ENCODE measurements around the gene CCSER2.
A peak's percentile ranks its signal among the peaks of the same experiment; 100 is the strongest.

The CCSER2 gene

GRCh38 chr10:84291384-84291783 lies 37.0 kb upstream of the CCSER2 start:
- TF ChIP-seq CTCF (IDR thresholded peaks at IDR 0.05): no peak
- intact Hi-C loops (cut with DNase I; ENCODE audit: low total_unique reads): no loop called here
- Histone ChIP-seq H3K9me3 (no peaks in the 10 kb centered on the region), H3K27me3 (no peaks in the 10 kb centered on the region), H3K4me3 (no peak overlapping the region), H3K27ac (no peak overlapping the region), H3K36me3 (no peaks in the 10 kb centered on the region), H3K4me1 (peaks cover 0 to 17% (median 6%) of the 10 kb centered on the region in 4 donors)
- no peak for DNase-seq

- intact Hi-C loops (cut with DNase I; ENCODE audit: low total_unique reads): no loop called here
- H3K4me1 ChIP-seq: peaks cover 0 to 26% (median 9%) of the 10 kb centered on the region in 4 donors
These were observed 35.9 kb upstream of the CCSER2 start for GRCh38 chr10:84292502-84292901.

GRCh38 chr10:84293171-84293570 lies 35.2 kb upstream of the CCSER2 start:
- Histone ChIP-seq H3K36me3 (no peaks in the 10 kb centered on the region), H3K9me3 (no peaks in the 10 kb centered on the region), H3K4me3 (no peak overlapping the region), H3K4me1 (peaks cover 0 to 26% (median 9%) of the 10 kb centered on the region in 4 donors), H3K27ac (no peak overlapping the region), H3K27me3 (no peaks in the 10 kb centered on the region)
- no peak for DNase-seq
- TF ChIP-seq CTCF (IDR thresholded peaks at IDR 0.05): no peak
- intact Hi-C loops (cut with DNase I; ENCODE audit: low total_unique reads): no loop called here

More at GRCh38 chr10:84292502-84292901, 35.9 kb upstream of the CCSER2 start:
- TF ChIP-seq CTCF (IDR thresholded peaks at IDR 0.05): no peak
- no peak for DNase-seq
- no peaks in the 10 kb centered on the region for H3K27me3 ChIP-seq
- H3K4me3 ChIP-seq: no peak overlapping the region
- H3K27ac ChIP-seq: no peak overlapping the region
- H3K36me3 ChIP-seq: no peaks in the 10 kb centered on the region
- H3K9me3 ChIP-seq: no peaks in the 10 kb centered on the region

GRCh38 chr10:84293574-84294016 lies 34.8 kb upstream of the CCSER2 start:
- Histone ChIP-seq H3K4me3 (no peak overlapping the region), H3K27me3 (no peaks in the 10 kb centered on the region), H3K9me3 (no peaks in the 10 kb centered on the region), H3K27ac (no peak overlapping the region), H3K4me1 (peaks cover 0 to 26% (median 9%) of the 10 kb centered on the region in 4 donors), H3K36me3 (no peaks in the 10 kb centered on the region)
- DNase-seq: no peak
- no peak for TF ChIP-seq CTCF (IDR thresholded peaks at IDR 0.05)
- intact Hi-C loops (cut with DNase I; ENCODE audit: low total_unique reads): no loop called here

- no peak for TF ChIP-seq CTCF (IDR thresholded peaks at IDR 0.05)
- Histone ChIP-seq H3K36me3 (no peaks in the 10 kb centered on the region), H3K27ac (peak overlapping the region in 1 of 2 donors; percentile 43), H3K4me1 (peaks cover 0 to 26% (median 9%) of the 10 kb centered on the region in 4 donors), H3K27me3 (no peaks in the 10 kb centered on the region), H3K4me3 (no peak overlapping the region), H3K9me3 (no peaks in the 10 kb centered on the region)
- intact Hi-C loops (cut with DNase I; ENCODE audit: low total_unique reads): no loop called here
- no peak for DNase-seq
These were observed 33.5 kb upstream of the CCSER2 start for GRCh38 chr10:84294766-84295447.
